ENCODE results near the gene COPS7A. TPM values are rescaled to one million over a fixed set of nuclear protein-coding genes. Genes with fewer than 3 reads are reported as not detected.

The COPS7A gene
- total RNA-seq, 1 experiment from 2014 or later = 34.2 TPM

DNA sequence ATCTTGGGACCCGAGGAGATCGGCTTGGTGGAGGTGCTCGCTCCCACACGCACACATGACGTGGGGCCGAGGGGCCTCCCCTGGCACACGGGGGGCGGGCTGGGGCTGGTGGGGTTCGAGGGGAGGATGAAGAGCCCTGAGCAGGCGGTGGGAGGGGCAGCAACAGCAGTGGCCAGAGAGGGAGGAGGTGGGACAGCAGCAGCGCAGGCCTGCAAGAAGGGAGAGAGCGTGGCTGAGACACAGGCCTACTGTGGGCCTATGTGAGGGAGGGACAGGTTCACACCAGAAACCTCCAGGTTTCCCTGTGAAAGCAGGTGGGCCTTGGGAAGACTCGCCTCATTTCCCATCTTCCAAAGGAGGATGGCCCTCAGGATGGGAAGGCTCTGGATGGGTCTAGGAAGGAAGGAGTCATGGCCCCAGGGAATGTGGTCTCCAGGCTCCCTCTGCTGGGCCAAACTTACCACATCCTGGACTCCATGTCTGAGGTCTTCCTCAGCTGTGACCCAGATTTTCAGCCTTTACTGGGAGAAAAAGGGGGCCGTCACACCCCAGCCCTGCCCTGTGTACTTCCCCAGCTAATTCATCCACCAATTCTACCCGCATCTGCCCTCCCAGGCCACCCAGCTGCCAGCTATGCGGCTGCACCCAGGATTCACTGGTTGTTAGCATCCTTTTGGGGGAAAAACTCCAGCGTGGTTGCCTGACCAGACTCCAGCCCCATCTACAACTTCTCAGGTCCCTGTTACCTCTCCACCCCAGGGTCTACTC, 26.1 kb upstream of the COPS7A start:
- Histone ChIP-seq H2AK5ac (ENCODE audit: insufficient read length, low read length) (no peak overlapping the region), H3K56ac (ENCODE audit: insufficient read length, low read depth, low read length) (no peak overlapping the region), H3K79me2 (ENCODE audit: insufficient read depth, low read length) (no peaks in the 10 kb centered on the region), H4K91ac (ENCODE audit: insufficient read length, low read depth, low read length) (no peak overlapping the region), H2BK20ac (ENCODE audit: low read depth, low read length, poor library complexity, severe bottlenecking) (no peak overlapping the region), H3K9ac (ENCODE audit: extremely low read depth, insufficient read length, low read length) (no peak overlapping the region), H3K4me1 (ENCODE audit: insufficient read depth, low read length) (peaks cover 3% of the 10 kb centered on the region), H2BK120ac (ENCODE audit: low read depth, low read length, poor library complexity, severe bottlenecking) (no peak overlapping the region), H3K27ac (ENCODE audit: insufficient read length, low read depth, low read length) (no peak overlapping the region), H2AFZ (ENCODE audit: low read length) (no peak overlapping the region), H4K5ac (ENCODE audit: insufficient read length, low read depth, low read length) (no peak overlapping the region), H3K4me2 (ENCODE audit: insufficient read depth, insufficient read length, low read length) (no peak overlapping the region), H2BK5ac (ENCODE audit: insufficient read length, low read length) (no peak overlapping the region), H3K4ac (ENCODE audit: low read depth, low read length) (no peak overlapping the region), H3T11ph (ENCODE audit: low read length) (no peak overlapping the region), H4K8ac (replicated peaks; ENCODE audit: insufficient read length, low read depth, low read length) (no peak overlapping the region), H3K14ac (ENCODE audit: insufficient read depth, low read length) (no peak overlapping the region), H2BK12ac (ENCODE audit: insufficient read length, low read depth, low read length) (no peak overlapping the region), H3K79me1 (ENCODE audit: insufficient read depth, low read depth, low read length, poor library complexity, severe bottlenecking) (no peaks in the 10 kb centered on the region), H4K20me1 (ENCODE audit: control insufficient read depth, insufficient read depth, insufficient read length) (no peaks in the 10 kb centered on the region), H3K23me2 (ENCODE audit: insufficient read length, low read depth, low read length, poor library complexity, severe bottlenecking) (peaks cover 17% of the 10 kb centered on the region), H3K27me3 (ENCODE audit: insufficient read depth, low read length) (peaks cover 3% of the 10 kb centered on the region; the same call in 1 of the 2 replicates), H3K18ac (ENCODE audit: insufficient read length, low read depth, low read length) (no peak overlapping the region), H3K23ac (ENCODE audit: insufficient read length, low read depth, low read length) (no peak overlapping the region), H2BK15ac (ENCODE audit: low read depth, low read length) (no peak overlapping the region), H3K9me3 (ENCODE audit: control insufficient read depth, low read depth, low read length) (no peaks in the 10 kb centered on the region)
- Mint-ChIP-seq H3K4me1 (peaks cover 21 to 22% of the 10 kb centered on the region in 2 experiments), H3K9me3 (peaks cover 0 to 2% of the 10 kb centered on the region in 2 experiments; a peak in 2 of 5 replicates), H3K4me3 (peak overlapping the region in 1 of 2 experiments; percentile 53; a peak in 1 of 5 replicates), H3K27me3 (ENCODE audit: low read depth) (peaks cover 52% of the 10 kb centered on the region), H3K36me3 (ENCODE audit: insufficient read depth in 1 of 3, low read depth in 3 of 3) (peaks cover 3 to 18% (median 8%) of the 10 kb centered on the region in 3 experiments), H3K27ac (peak overlapping the region in 1 of 3 experiments; percentile 39; a peak in 2 of 7 replicates)
- WGBS (ENCODE audit: extremely low coverage, insufficient read length, low lambda C conversion rate) = no CpG with 5 or more reads among the region's 17 CpGs
- TF ChIP-seq, protein P1, sequence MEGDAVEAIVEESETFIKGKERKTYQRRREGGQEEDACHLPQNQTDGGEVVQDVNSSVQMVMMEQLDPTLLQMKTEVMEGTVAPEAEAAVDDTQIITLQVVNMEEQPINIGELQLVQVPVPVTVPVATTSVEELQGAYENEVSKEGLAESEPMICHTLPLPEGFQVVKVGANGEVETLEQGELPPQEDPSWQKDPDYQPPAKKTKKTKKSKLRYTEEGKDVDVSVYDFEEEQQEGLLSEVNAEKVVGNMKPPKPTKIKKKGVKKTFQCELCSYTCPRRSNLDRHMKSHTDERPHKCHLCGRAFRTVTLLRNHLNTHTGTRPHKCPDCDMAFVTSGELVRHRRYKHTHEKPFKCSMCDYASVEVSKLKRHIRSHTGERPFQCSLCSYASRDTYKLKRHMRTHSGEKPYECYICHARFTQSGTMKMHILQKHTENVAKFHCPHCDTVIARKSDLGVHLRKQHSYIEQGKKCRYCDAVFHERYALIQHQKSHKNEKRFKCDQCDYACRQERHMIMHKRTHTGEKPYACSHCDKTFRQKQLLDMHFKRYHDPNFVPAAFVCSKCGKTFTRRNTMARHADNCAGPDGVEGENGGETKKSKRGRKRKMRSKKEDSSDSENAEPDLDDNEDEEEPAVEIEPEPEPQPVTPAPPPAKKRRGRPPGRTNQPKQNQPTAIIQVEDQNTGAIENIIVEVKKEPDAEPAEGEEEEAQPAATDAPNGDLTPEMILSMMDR (conservative IDR thresholded peaks at IDR 0.05) = peak; percentile 77
- peak; percentile 84 for DNase-seq
